Activated CD8-positive, alpha-beta memory T cell treated with anti-CD3 and anti-CD28 coated beads for 36 hours (primary cell): ENCODE data around the gene CKLF. TPM values are rescaled to one million over a fixed set of nuclear protein-coding genes. Genes with fewer than 3 reads are reported as not detected.

Experiments
- CTCF ChIA-PET: fragments of 350-600 bp; sonication (Branson Sonifier 250); formaldehyde crosslinking; loops from one replicate; lab custom pipeline; 2021; ENCODE audit warnings: antibody characterized with exemption; lab: Charles Lee
- POLR2A ChIA-PET: fragments of 350-600 bp; sonication (Branson Sonifier 250); formaldehyde crosslinking; loops from one replicate; lab custom pipeline; 2021; ENCODE audit warnings: antibody characterized with exemption; lab: Charles Lee
- total RNA-seq, 2 experiments: library from RNA; stranded (reverse); gene quantifications; one replicate each; pipeline ENCODE4 v1.2.3, GENCODE V29; 2021

CKLF gene
- total RNA-seq, 2 experiments from 2014 or later: 134 to 148 TPM

DNA sequence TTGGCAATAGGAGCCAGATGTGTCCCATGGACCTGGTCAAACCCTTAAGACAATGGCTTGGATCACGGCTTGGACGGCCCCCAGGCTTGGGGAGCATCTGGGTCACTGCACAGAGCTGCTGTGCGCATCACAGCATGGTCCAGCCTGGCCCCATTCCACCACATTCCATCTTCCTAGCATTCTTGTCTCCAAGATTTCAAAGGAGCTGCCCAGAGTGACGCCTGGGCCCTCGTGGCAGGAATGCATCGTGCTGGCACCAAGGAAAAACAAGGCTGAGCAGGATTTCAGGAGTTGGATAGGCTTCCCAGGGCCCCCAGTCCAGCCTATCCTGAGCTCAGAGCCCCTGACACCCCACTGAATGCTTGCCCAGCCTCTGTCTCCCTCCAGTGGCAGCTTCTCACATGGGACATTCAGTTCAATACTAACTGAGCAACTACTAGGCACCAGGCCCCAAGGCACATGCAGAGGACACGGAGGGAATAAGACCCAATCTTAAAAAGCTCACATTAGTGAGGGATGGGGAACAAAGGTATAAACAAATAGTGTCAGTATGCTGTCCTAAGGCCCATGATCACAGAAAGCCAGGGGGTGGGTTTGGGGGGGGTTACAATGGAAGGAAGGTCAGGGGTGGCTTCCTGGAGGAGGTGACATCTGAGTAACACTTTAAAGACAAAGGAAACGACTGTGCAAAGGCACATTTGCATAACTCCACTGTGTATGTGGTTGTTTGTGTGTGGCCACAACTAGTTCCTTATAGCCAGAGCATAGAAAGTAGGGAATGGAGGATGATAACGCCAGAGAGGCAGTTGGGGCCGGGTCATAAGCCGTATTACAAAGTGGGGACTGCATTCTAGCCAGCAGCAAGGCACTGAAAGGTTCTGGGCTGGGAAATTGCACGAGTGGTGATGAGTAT, 36.5 kb upstream of the CKLF start:
- CTCF ChIA-PET: interaction anchor here (0.6 to 2.0 kb wide), 8 partner anchors 8 to 109 kb away, joined by 3 to 13 read pairs (median 4); no protein-coding TSS in a partner anchor
- POLR2A ChIA-PET: interaction anchor here (1.3 kb wide), 1 partner anchor 48 kb away, joined by 5 read pairs; no protein-coding TSS in a partner anchor

DNA sequence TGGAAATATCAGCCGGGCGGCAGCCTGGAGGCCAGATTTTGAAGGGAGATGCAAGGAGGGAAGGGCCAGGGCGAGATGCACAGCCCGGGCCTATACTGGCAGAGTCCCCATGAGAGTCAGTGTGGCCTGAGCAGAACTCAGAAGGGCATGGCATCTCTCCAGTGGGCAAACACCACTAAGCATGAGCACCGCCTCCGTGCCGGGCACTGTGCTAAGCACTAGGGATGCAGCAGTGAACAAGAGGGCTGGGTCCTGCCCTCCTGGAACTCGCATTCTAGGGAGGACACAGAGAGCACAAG, 35.9 kb upstream of the CKLF start:
- CTCF ChIA-PET: interaction anchor here (1.2 to 2.0 kb wide), 4 partner anchors 32 to 110 kb away, joined by 4 to 13 read pairs (median 4); no protein-coding TSS in a partner anchor
- POLR2A ChIA-PET: interaction anchor here (1.3 kb wide), 1 partner anchor 47 kb away, joined by 5 read pairs; no protein-coding TSS in a partner anchor

DNA sequence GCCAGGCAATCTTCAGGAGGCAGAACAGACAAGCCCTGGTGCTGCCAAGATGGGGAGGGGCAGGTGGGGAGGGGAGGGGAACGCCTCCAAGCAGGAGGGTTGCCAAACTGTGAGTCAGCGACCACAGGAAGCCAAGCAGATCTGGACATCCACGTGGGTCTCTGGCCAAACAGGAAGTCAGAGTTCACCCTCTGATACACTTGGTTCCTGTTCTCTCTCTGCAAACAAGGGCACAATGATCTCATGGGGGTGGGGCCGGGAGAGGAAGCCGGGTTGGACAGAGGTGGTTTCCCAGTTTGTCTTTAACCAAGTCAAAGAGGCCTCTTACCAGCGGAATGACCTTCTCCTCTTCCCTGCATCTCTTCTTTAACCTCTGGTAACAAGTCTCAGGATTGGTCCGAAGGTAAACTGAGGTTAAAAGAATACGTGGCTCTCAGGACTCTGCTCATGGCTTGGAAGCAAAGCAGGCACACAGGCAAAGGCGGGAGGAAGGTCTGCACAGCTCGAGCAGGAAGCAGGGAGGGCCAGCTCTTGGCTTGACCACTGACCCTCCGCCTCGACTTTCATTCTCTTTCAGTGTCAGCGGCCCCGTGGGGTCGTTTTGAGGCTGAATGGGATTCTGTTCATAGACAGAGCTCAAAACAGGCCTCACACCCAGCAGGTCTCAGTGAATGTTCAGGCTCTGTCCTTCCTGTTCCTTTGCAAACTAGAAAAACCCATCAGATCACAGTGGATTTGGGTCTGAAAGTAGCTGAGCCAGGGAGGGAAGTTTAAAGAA, 35.4 kb upstream of the CKLF start:
- ChIA-PET CTCF (interaction anchor here (1.2 to 1.6 kb wide), 3 partner anchors 10 to 72 kb away, joined by 4 to 5 read pairs (median 4); no protein-coding TSS in a partner anchor), POLR2A (interaction anchor here (0.9 to 1.3 kb wide), 2 partner anchors 46 to 87 kb away, joined by 3 to 4 read pairs; partner anchors contain the start of gene CMTM3)

DNA sequence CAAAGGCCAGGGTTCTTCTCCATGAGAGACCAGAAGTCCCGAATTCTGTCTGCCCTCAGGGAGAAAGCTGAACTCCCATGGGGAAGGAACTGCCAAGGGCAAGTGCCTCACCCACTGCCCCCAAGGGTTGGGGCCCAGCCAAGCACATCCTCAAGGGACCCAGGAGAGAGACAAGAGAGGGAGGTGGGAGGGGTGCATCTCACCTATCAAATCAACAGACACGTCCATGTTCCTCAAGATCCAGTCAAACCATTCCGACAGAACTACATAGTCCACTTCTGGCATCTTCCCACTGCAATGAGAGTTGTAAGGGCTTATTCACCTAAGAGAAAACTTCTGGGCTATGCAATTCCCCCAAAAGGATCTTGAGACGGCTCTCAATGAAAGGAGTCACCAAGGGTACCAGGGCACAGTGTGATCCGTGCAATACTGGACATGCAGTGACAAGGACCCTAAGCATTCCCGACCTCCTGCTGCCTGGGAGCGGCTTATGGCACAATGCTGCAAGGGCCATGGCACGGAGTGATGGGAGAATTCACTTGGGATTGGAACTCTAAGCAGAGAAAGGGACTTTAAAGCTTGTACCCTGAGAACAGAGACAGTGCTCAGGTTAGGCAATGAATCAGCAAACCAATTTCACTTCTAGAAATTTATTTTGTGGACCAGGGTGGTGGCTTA, 34.7 kb upstream of the CKLF start:
- ChIA-PET POLR2A (interaction anchor here (0.9 to 1.3 kb wide), 2 partner anchors 46 to 87 kb away, joined by 3 to 4 read pairs; partner anchors contain the start of gene CMTM3), CTCF (interaction anchor here (1.2 to 1.6 kb wide), 3 partner anchors 9 to 72 kb away, joined by 4 to 5 read pairs (median 4); no protein-coding TSS in a partner anchor)

DNA sequence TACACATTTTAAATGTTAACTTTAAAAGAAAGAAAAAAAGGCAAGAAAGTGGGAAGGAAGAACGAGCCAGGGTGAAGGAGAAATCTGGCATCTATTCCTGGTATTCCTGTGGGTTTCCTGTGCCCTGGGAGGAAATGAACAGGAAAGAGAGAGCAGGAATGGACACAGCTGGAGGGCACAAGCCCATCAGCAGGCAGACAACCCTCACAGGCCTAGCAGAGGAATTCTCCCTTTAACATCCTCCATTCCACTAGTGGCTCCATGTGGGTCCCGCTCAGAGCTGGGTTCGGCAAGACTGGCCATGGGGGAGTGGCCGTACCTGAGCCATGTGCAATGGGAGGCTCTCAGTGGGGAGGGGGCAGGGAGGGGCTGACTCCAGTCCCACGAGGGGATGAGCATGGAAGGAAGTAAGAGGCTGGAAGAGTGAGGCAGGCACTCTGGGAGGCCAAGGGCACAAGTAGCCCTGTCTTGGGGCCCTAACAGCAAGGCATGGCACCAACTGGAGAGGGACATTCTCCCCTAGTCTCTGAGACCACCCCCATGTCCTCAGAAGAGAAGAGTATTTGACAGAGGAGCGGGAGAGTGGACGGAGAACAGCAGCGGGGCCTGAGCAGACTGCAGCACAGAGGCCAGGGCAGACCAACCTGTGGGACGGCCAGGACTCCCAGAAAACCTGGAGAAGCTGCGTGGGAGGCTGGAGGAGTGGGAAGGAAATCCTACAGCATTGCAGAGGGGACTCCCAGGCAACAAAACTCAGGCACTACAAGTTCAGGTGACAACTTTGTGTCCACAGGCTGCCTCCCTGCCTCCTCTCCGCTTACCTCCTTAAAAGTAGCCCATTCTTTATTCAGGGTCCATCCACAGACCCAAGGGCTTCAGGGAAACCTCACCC, 32.6 kb upstream of the CKLF start:
- ChIA-PET CTCF (interaction anchor here (1.3 to 5.1 kb wide), 4 partner anchors 26 to 113 kb away, joined by 4 to 32 read pairs (median 6); no protein-coding TSS in a partner anchor), POLR2A (interaction anchor here (1.7 kb wide), 1 partner anchor 33 kb away, joined by 5 read pairs; the partner anchor contains the start of gene CKLF)

DNA sequence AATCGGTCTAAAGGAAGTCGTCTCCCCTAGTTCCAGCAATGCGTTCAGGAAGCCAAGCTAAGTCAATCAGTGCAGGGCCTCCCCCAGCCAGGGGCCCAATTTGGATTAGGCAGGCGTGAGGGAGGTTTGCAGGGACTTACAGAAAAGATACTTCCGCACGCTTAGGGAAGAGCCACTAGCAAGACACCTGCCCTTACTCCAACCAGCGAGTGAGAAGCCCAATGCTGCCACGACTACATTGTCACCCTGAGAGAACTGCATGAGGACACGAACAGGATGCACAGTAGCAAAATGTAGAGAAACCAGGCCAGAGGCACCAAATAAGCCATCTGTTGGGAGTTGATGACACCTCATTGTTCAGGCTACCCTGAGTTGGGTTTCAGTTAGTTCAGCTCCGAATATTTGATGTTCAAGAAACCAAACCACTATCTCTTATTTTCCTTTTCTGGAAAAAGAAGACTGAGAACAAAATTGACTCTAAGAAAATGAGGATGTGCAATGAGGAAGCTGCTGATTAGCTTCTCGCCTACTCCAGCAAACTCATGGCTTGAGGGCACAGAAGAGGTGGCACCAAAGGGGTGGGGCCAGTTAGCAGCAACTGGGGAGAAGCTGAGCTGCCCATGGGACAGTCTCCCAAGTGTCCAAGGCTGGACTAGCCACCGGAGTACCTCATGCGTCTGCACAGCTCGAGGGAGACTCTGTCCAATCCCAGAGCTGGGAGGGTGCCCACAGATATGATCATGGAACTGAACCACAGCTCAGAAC, 31.8 kb upstream of the CKLF start:
- CTCF ChIA-PET: interaction anchor here (1.3 to 5.1 kb wide), 5 partner anchors 8 to 114 kb away, joined by 4 to 32 read pairs (median 9); no protein-coding TSS in a partner anchor
- POLR2A ChIA-PET: interaction anchor here (1.7 kb wide), 1 partner anchor 32 kb away, joined by 5 read pairs; the partner anchor contains the start of gene CKLF

DNA sequence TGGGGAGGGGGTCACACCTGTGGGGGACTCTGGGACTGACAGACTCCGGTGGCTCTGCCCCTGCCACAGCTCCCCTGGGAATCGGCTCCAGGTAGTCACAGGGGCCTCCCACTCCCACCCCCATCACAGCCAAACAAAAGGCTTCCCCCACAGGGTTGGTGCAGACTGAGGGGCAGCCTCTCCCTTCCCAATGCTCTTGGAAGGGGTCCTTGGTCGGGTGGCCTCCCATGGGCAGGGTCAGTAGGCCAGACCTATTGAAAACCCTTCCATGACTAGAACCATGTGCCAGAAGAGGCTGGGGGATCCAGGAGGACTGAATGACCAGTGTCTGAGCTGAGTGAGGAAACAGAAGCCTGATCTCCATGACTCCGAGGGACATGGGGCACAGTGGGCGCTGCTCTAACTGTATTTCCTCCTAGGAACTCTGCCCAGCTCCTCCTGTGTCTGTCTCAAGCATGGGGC, 31.1 kb upstream of the CKLF start:
- CTCF ChIA-PET: interaction anchor here (0.8 to 5.1 kb wide), 8 partner anchors 9 to 115 kb away, joined by 4 to 32 read pairs (median 8); partner anchors contain the start of genes CKLF and CMTM3
- POLR2A ChIA-PET: interaction anchor here (0.6 to 1.7 kb wide), 2 partner anchors 31 to 225 kb away, joined by 3 to 5 read pairs; partner anchors contain the start of gene CKLF

DNA sequence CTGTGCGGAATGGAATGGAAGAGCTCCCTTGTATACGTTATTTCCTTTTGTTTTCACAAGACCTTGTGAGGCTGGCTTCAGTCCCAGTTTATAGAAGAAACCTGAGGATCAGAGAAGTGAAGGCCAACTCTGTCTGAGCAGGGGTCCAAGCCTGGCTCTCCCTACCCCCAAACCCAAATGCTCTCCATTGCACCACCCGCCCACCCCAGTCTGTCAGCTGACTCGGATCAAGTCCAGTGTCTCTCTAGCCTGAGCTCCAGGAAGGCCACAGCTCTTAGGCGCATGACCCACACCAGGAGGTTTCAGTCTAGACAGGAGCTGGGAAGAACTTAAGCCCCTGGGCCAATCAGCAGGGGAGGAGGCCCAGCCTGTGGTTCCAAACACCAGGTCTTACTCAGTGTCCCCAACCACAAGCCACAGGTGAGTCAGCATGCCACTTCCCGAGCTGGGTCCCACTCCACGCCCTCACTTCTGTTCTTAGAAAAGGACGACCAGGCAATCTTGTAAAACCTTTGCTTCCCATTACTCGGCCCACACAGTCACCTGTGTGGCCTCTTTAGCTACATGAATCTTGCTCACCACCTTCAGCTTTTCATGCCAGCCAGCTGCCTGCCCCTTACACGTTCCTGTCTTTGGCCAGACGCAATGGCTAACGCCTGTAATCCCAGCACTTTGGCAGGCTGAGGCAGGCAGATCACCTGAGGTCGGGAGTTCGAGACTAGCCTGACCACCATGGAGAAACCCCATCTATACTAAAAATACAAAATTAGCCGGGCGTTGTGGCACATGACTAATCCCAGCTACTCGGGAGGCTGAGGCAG, 30.2 kb upstream of the CKLF start:
- POLR2A ChIA-PET: interaction anchor here (0.6 to 2.1 kb wide), 9 partner anchors 30 to 1477 kb away, joined by 3 to 14 read pairs (median 3); partner anchors contain the start of genes CKLF and CMTM3
- CTCF ChIA-PET: interaction anchor here (0.8 to 5.1 kb wide), 8 partner anchors 10 to 115 kb away, joined by 4 to 32 read pairs (median 8); partner anchors contain the start of genes CKLF and CMTM3

DNA sequence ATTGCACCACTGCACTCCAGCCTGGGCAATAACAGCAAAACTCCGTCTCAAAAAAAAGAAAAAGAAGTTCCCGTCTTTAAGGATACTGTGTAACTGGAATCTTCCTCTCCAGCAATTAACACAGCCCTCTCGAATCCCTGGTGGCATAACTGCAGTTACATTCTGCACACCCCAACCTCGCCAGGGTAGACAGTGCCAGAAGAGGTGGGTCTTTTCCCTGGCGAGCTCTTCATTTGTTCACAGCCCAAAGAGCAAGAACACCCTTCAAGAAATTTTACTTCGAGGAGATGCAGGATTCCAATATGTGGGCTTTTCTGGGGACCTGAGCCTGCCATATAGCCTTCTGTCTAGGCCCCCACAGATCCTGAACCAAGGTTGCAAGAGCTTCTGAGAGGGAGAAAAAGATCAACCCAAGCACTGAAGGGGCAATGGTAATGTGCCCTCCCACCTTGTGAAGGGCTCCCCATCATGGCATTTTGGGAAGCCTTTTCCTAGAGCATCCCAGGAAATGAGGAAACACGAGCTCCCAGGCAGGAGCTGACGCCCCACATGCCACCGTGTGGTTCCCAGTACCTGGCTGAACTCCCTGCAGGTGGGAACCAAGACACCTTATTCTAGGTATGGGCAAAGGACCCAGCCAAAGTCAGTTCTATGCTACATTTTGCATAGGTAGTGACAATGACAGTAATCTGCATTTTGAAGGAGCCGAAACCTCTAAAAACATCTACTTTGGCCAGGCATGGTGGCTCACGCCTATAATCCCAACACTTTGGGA, 29.4 kb upstream of the CKLF start:
- ChIA-PET CTCF (interaction anchor here (1.1 to 5.1 kb wide), 8 partner anchors 11 to 81 kb away, joined by 3 to 32 read pairs (median 6); partner anchors contain the start of gene CMTM3), POLR2A (interaction anchor here (0.6 to 2.1 kb wide), 7 partner anchors 29 to 1476 kb away, joined by 3 to 14 read pairs (median 4); partner anchors contain the start of genes CKLF and CMTM3)

DNA sequence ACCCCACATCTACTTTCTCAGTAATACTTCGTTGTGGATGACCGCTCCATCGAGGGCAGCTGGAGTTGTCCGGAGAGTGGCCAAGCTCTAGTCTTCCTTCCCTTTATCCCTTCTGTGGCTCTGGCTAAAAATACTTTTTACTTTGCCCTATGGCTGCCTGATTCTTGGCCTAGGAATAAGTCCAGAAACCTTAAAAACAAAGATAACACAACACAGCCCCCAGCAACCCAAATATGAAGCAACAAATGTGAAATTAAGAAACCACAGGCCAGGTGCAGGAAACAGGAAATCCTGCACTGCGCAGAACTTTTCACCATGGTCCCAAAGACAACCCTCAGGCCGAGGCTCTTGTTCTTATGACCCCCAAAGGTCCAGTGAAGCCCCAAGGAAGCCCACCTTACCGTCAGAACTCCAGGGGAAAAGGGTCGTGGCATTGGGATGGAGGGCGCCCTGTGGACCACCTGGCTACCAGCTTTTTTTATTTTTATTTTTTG, 28.5 kb upstream of the CKLF start:
- ChIA-PET POLR2A (interaction anchor here (0.6 kb wide), 1 partner anchor 33 kb away, joined by 3 read pairs; no protein-coding TSS in a partner anchor), CTCF (interaction anchor here (1.0 to 5.1 kb wide), 4 partner anchors 8 to 66 kb away, joined by 3 to 32 read pairs (median 4); no protein-coding TSS in a partner anchor)

DNA sequence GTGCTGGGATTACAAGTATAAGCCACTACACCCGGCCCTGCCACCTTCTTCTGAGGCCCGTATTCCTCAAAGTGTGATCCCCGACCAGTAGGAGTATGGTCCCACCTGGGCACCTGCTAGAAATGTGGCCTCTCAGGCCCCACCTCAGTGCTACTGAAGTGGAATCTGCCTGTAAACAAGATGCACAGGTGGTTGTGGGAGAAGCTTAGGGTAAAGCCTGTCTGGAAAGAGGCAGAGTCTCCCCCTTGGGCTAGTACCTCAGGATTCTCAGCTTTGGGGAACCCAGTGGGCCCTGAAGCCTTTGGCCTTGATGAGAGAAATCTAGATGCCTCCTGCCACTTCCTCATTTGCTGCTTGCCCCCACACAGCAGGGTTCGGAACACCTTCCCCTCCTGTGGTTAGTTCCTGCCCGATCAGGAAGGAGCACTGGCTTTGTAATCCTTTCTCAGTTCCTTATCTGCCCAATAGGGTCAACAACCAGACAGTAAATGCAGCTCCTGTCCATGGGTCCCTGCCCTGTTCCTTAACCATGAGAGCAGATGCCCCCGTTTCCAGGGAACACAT, 27.7 kb upstream of the CKLF start:
- CTCF ChIA-PET: interaction anchor here (1.0 to 5.1 kb wide), 3 partner anchors 9 to 65 kb away, joined by 3 to 32 read pairs (median 4); no protein-coding TSS in a partner anchor
- POLR2A ChIA-PET: no interaction called here

DNA sequence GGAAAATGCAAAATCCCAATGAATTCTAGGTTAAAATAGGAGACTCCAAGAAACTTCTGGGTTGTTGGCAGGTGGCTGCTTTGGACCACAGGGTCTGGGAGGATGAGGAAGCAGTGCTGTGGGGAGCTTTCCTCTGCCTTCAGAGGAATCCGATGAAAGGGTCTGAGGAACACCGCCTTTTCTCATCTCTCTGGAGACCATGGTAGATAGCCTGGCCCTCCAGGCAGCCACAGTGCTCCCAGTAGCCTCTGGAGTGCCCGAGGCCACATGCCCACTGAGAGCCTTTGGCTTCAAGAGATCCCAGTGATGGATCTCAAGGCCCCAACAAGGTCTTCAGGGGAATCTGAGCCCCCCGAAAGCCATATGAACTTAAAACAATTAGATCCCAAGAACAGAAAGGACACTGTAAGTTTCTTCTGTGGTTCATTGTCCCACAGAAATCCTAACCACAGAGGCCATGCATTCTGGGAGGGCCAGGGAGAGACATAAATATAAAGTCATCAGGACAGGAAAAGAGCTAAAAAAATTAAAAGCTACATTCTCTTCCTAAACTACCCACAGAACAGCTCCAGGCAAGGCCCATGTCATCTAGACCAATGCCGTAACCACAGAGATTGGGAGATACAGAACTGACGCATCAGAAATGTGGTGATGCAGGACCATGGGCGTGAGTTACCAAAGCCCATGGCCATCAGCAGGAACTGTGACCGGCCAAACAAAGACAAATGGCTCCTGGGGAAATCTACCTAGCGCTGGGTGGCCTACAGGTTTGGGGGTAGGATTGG, 26.8 kb upstream of the CKLF start:
- CTCF ChIA-PET: interaction anchor here (5.1 kb wide), 1 partner anchor 38 kb away, joined by 32 read pairs; no protein-coding TSS in a partner anchor
- POLR2A ChIA-PET: no interaction called here

DNA sequence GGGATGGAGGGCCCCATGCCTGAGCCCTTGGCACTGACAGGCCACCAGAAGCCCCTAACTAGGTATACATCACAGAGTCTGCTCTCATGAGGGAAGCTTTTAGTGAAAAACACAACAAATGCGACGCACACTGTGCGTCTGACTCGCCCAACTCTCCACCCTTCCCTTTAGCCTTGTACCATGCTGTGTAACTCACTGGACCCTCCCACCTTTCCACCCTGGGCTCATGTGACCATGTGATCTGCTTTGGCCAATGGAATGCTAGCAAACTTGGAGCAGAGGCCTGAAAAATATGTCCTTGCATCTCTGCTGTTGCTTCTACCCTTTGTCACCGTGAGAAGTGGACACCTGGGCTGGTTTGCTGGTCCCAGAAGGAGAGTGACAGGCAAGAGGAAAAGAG, 24.1 kb upstream of the CKLF start:
- ChIA-PET POLR2A (no interaction called here), CTCF (no interaction called here)
